MCF 10A (cell line): ENCODE measurements around the gene INTS11. TPM values are rescaled to one million over a fixed set of nuclear protein-coding genes. Genes with fewer than 3 reads are reported as not detected.

ENCODE experiments used
- BruUV-seq: library from RNA; stranded (reverse); fragments of 400-500 nt; replicated peaks from 2 replicates; lab custom pipeline; 2021; lab: Mats Ljungman, UMichigan
- CTCF ChIA-PET: fragments of 300-600 bp; sonication (Branson Sonifier 250); formaldehyde crosslinking; extraction: SDS; loops from one replicate; lab custom pipeline; 2021; ENCODE audit warnings: antibody characterized with exemption, inconsistent platforms; lab: Yijun Ruan, JAX
- POLR2A ChIA-PET: fragments of 300-600, 350-650 bp; sonication (Branson Sonifier 250); formaldehyde crosslinking; extraction: SDS; loops from one replicate; lab custom pipeline; 2020; ENCODE audit warnings: antibody characterized with exemption, inconsistent platforms; lab: Yijun Ruan, JAX
- DNase-seq: peaks from one replicate; pipeline ENCODE4 v3.0.0-alpha.2; 2018; ENCODE audit not compliant: unreplicated experiment
- H3K27ac Mint-ChIP-seq: one replicate; pipeline ENCODE4 v1.8.0; 2022; ENCODE audit warnings: mild to moderate bottlenecking, low read depth, mixed read lengths; ENCODE audit not compliant: unreplicated experiment
- H3K27me3 Mint-ChIP-seq: one replicate; pipeline ENCODE4 v1.8.0; 2022; ENCODE audit warnings: mixed read lengths; ENCODE audit not compliant: insufficient read depth, unreplicated experiment
- H3K36me3 Mint-ChIP-seq: one replicate; pipeline ENCODE4 v1.8.0; 2022; ENCODE audit warnings: mild to moderate bottlenecking, moderate library complexity, mixed read lengths; ENCODE audit not compliant: insufficient read depth, unreplicated experiment
- H3K4me1 Mint-ChIP-seq: one replicate; pipeline ENCODE4 v1.8.0; 2022; ENCODE audit warnings: mixed read lengths; ENCODE audit not compliant: insufficient read depth, unreplicated experiment
- H3K4me3 Mint-ChIP-seq: one replicate; pipeline ENCODE4 v1.8.0; 2022; ENCODE audit warnings: mild to moderate bottlenecking, moderate library complexity, mixed read lengths; ENCODE audit not compliant: unreplicated experiment
- H3K9me3 Mint-ChIP-seq: one replicate; pipeline ENCODE4 v1.8.0; 2022; ENCODE audit warnings: mixed read lengths; ENCODE audit not compliant: unreplicated experiment
- CTCF ChIP-seq: fragments of 200-600 bp; IDR thresholded peaks from one replicate; pipeline ENCODE4 v1.8.0; 2022; ENCODE audit warnings: antibody characterized with exemption, mild to moderate bottlenecking; ENCODE audit not compliant: unreplicated experiment
- intact Hi-C: fragments of 100-400 bp; cut with micrococcal nuclease; formaldehyde crosslinking; loops from 2 replicates; pipeline ENCODE4 v1.14.1; 2022
- total RNA-seq: library from RNA; stranded (reverse); gene quantifications from 2 replicates; pipeline ENCODE4 v1.2.3, GENCODE V29; 2022

The INTS11 gene
- total RNA-seq, 1 experiment from 2014 or later, result 122 TPM

GRCh38 chr1:1273209-1273511 lies 51.3 kb downstream of the INTS11 start:
- peaks cover 17% of the 10 kb centered on the region for H3K4me1 Mint-ChIP-seq
- no TSS peak for BruUV-seq
- H3K36me3 Mint-ChIP-seq, result peaks cover 29% of the 10 kb centered on the region
- CTCF ChIA-PET, result interaction anchor here (0.6 kb wide), 1 partner anchor 231 kb away, joined by 3 read pairs; no protein-coding TSS in a partner anchor
- DNase-seq, result no peak
- no peaks in the 10 kb centered on the region for H3K9me3 Mint-ChIP-seq
- H3K4me3 Mint-ChIP-seq, result peak overlapping the region; percentile 83
- intact Hi-C loops, result no loop called here
- POLR2A ChIA-PET, result interaction anchor here (0.6 to 1.4 kb wide), 10 partner anchors 9 to 252 kb away, joined by 3 to 8 read pairs (median 4); partner anchors contain the start of gene AURKAIP1
- no peaks in the 10 kb centered on the region for H3K27me3 Mint-ChIP-seq
- peak overlapping the region; percentile 82 for H3K27ac Mint-ChIP-seq
- TF ChIP-seq CTCF, result no peak

- intact Hi-C loops, result no loop called here
- CTCF ChIA-PET, result interaction anchor here (0.6 kb wide), 1 partner anchor 127 kb away, joined by 3 read pairs; no protein-coding TSS in a partner anchor
These were observed 51.9 kb downstream of the INTS11 start for GRCh38 chr1:1272341-1273208.

GRCh38 chr1:1270813-1271212 lies 53.6 kb downstream of the INTS11 start:
- peaks cover 46% of the 10 kb centered on the region for H3K36me3 Mint-ChIP-seq
- DNase-seq, result no peak
- no peaks in the 10 kb centered on the region for H3K9me3 Mint-ChIP-seq
- TF ChIP-seq CTCF, result no peak
- H3K4me1 Mint-ChIP-seq, result peaks cover 20% of the 10 kb centered on the region
- no peaks in the 10 kb centered on the region for H3K27me3 Mint-ChIP-seq
- POLR2A ChIA-PET, result interaction anchor here (1.3 to 1.5 kb wide), 2 partner anchors 11 to 14 kb away, joined by 3 to 8 read pairs; no protein-coding TSS in a partner anchor
- intact Hi-C loops, result no loop called here
- H3K27ac Mint-ChIP-seq, result peak overlapping the region; percentile 61
- H3K4me3 Mint-ChIP-seq, result peak overlapping the region; percentile 83
- CTCF ChIA-PET, result interaction anchor here (0.9 to 1.2 kb wide), 2 partner anchors 10 to 21 kb away, joined by 3 read pairs; partner anchors contain the start of gene SCNN1D
- no TSS peak for BruUV-seq

More at GRCh38 chr1:1272341-1273208, 51.9 kb downstream of the INTS11 start:
- BruUV-seq, result TSS peak; percentile 38
- Mint-ChIP-seq H3K9me3 (no peaks in the 10 kb centered on the region), H3K4me1 (peaks cover 17% of the 10 kb centered on the region), H3K36me3 (peaks cover 33% of the 10 kb centered on the region), H3K27ac (peak overlapping the region; percentile 82), H3K27me3 (no peaks in the 10 kb centered on the region), H3K4me3 (peak overlapping the region; percentile 83)
- no peak for TF ChIP-seq CTCF
- POLR2A ChIA-PET, result interaction anchor here (0.7 to 1.4 kb wide), 7 partner anchors 8 to 193 kb away, joined by 3 to 7 read pairs (median 4); partner anchors contain the start of gene AURKAIP1
- DNase-seq, result peak; percentile 46

GRCh38 chr1:1268284-1268682 lies 56.2 kb downstream of the INTS11 start:
- no peak overlapping the region for H3K27ac Mint-ChIP-seq
- TF ChIP-seq CTCF, result no peak
- no peak for DNase-seq
- no peaks in the 10 kb centered on the region for H3K27me3 Mint-ChIP-seq
- BruUV-seq, result no TSS peak
- H3K4me1 Mint-ChIP-seq, result peaks cover 32% of the 10 kb centered on the region
- H3K36me3 Mint-ChIP-seq, result peaks cover 62% of the 10 kb centered on the region
- ChIA-PET CTCF (interaction anchor here (0.7 kb wide), 1 partner anchor 104 kb away, joined by 3 read pairs; no protein-coding TSS in a partner anchor), POLR2A (no interaction called here)
- no peaks in the 10 kb centered on the region for H3K9me3 Mint-ChIP-seq
- intact Hi-C loops, result no loop called here
- H3K4me3 Mint-ChIP-seq, result no peak overlapping the region
